Esophagus squamous epithelium (tissue), 5 donors: Measurements from ENCODE around the gene FCRL6. TPM values are rescaled to one million over a fixed set of nuclear protein-coding genes. Genes with fewer than 3 reads are reported as not detected.

ENCODE experiments used
- DNase-seq: peaks from one replicate; lab custom pipeline; 2025; lab: John Stamatoyannopoulos, UW
- H3K27ac ChIP-seq, 4 donors: fragments of 200-600 bp; sonication (generic); one replicate each; pipeline ENCODE4 v1.5.1; 2016 to 2019; ENCODE audit warnings: mild to moderate bottlenecking in 1 of 4
- H3K27me3 ChIP-seq, 4 donors: fragments of 200-600 bp; sonication (generic); 1 replicate in 3 of 4; 2 replicates in 1 of 4; pipeline versions ENCODE4 v1.5.1 to v1.6.0; 2017 to 2021; ENCODE audit warnings: antibody characterized with exemption in 1 of 4
- H3K36me3 ChIP-seq, 3 donors: fragments of 200-600 bp; sonication (generic); one replicate each; pipeline ENCODE4 v1.5.1; 2016 to 2019
- H3K4me1 ChIP-seq, 3 donors: fragments of 200-600 bp; sonication (generic); one replicate each; pipeline ENCODE4 v1.5.1; 2017 to 2019
- H3K4me3 ChIP-seq, 4 donors: fragments of 200-600 bp; sonication (generic); 1 replicate in 3 of 4; 2 replicates in 1 of 4; pipeline ENCODE4 v1.5.1; 2016 to 2019; ENCODE audit warnings: mild to moderate bottlenecking in 2 of 4, moderate library complexity in 1 of 4
- H3K9me3 ChIP-seq, 3 donors: fragments of 200-600 bp; sonication (generic); one replicate each; pipeline ENCODE4 v1.5.1; 2016 to 2019
- POLR2A ChIP-seq, 4 donors: fragments of 450-650 bp; IDR thresholded peaks; one replicate each; pipeline ENCODE4 v1.6.1; 2017; ENCODE audit warnings: antibody characterized with exemption in 4 of 4, mild to moderate bottlenecking in 4 of 4, moderate library complexity in 3 of 4
- WGBS, 2 donors: methylation state at CpG; one replicate each; pipeline ENCODE4 v1.1.5; 2018; 5-methylcytosine and 5-hydroxymethylcytosine counted together
- intact Hi-C: fragments of 100-400 bp; cut with DNase I; formaldehyde crosslinking; loops from one replicate; pipeline ENCODE4 v1.15.0; 2022
- total RNA-seq, 4 donors: library from RNA; depleted of rRNA; stranded (reverse); fragments of >200 nt; gene quantifications; one replicate each; pipeline ENCODE4 v1.1.0, GENCODE V29; 2016
- TF ChIP-seq, protein P1 (sequence below), 6 experiments: fragments of 450-650 bp in 4 of 6; fragments of 200-600 bp in 2 of 6; sonication (generic) in 2 of 6; IDR thresholded peaks; one replicate each; pipeline ENCODE4 v1.5.1; 2016 to 2019; ENCODE audit warnings: antibody characterized with exemption in 6 of 6, mild to moderate bottlenecking in 4 of 6, moderate library complexity in 4 of 6
- donor health status: DM: yes; HTN: yes; CAD: no.

FCRL6 gene
- total RNA-seq, 4 donors from 2014 or later: 0.76 TPM; not detected in 3

GRCh38 chr1:159838715-159839114 is 36.6 kb downstream of the FCRL6 start:
- 89 to 90% methylated on average over 1 of the region's 1 CpG for WGBS, 2 donors
- no peaks in the 10 kb centered on the region for H3K9me3 ChIP-seq
- no peaks in the 10 kb centered on the region for H3K27me3 ChIP-seq
- peaks cover 0 to 11% (median 0%) of the 10 kb centered on the region in 3 donors for H3K4me1 ChIP-seq
- peaks cover 0 to 42% (median 0%) of the 10 kb centered on the region in 3 donors for H3K36me3 ChIP-seq
- H3K4me3 ChIP-seq: no peak overlapping the region
- no peak overlapping the region for H3K27ac ChIP-seq
- TF ChIP-seq, protein P1, sequence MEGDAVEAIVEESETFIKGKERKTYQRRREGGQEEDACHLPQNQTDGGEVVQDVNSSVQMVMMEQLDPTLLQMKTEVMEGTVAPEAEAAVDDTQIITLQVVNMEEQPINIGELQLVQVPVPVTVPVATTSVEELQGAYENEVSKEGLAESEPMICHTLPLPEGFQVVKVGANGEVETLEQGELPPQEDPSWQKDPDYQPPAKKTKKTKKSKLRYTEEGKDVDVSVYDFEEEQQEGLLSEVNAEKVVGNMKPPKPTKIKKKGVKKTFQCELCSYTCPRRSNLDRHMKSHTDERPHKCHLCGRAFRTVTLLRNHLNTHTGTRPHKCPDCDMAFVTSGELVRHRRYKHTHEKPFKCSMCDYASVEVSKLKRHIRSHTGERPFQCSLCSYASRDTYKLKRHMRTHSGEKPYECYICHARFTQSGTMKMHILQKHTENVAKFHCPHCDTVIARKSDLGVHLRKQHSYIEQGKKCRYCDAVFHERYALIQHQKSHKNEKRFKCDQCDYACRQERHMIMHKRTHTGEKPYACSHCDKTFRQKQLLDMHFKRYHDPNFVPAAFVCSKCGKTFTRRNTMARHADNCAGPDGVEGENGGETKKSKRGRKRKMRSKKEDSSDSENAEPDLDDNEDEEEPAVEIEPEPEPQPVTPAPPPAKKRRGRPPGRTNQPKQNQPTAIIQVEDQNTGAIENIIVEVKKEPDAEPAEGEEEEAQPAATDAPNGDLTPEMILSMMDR (IDR thresholded peaks at IDR 0.05): no peak
- no peak for TF ChIP-seq POLR2A (IDR thresholded peaks at IDR 0.05)
- DNase-seq: no peak
- intact Hi-C loops: no loop called here

DNA sequence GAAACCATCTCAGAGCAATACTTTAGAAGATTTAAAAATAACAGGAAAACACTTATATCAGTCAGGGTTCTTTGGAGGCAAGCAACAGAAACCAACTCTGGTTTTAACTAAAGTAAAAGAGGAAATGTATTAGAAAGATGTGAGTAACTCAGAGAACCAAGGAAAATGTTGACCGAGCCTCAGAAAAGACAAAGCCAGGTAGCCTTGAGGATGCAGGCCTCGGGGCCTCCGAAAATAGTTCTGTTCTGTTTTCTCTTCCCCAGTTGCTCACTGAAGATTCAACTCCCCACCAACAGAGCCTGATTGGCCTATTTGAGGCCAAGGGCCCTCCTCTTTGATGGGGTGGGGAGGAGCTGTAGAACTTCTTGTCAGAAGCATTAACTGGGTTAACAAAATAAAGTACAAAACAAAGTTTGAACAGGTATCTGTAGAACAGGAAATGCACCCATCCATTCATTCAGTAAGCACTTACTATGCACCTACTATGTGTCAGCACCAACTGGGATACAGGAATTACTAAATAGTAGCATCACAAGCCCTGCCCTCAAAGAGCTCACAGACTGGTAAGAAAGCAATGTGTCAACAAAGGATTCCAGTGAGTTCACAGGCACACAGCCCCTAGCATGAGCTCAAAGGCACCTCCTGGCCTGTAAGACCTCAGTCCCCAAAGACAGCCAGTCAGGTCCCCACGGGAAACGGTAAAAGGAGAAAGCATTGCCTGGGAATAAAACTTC is 37.1 kb downstream of the FCRL6 start:
- 90 to 93% methylated on average over 5 of the region's 5 CpGs for WGBS, 2 donors
- intact Hi-C loops: no loop called here
- DNase-seq: no peak
- H3K27ac ChIP-seq: no peak overlapping the region
- no peaks in the 10 kb centered on the region for H3K9me3 ChIP-seq
- no peak overlapping the region for H3K4me3 ChIP-seq
- H3K4me1 ChIP-seq: peaks cover 0 to 11% (median 0%) of the 10 kb centered on the region in 3 donors
- H3K27me3 ChIP-seq: no peaks in the 10 kb centered on the region
- TF ChIP-seq POLR2A (IDR thresholded peaks at IDR 0.05): no peak
- TF ChIP-seq, protein P1 (IDR thresholded peaks at IDR 0.05): no peak
- peaks cover 0 to 42% (median 0%) of the 10 kb centered on the region in 3 donors for H3K36me3 ChIP-seq

GRCh38 chr1:159841749-159842148 is 39.6 kb downstream of the FCRL6 start:
- Histone ChIP-seq H3K4me3 (no peak overlapping the region), H3K9me3 (no peaks in the 10 kb centered on the region), H3K27ac (no peak overlapping the region), H3K4me1 (peaks cover 0 to 24% (median 6%) of the 10 kb centered on the region in 3 donors), H3K27me3 (no peaks in the 10 kb centered on the region), H3K36me3 (peaks cover 0 to 31% (median 0%) of the 10 kb centered on the region in 3 donors)
- TF ChIP-seq, protein P1 (IDR thresholded peaks at IDR 0.05): no peak
- no peak for TF ChIP-seq POLR2A (IDR thresholded peaks at IDR 0.05)
- intact Hi-C loops: no loop called here
- 63 to 70% methylated on average over 2 of the region's 2 CpGs for WGBS, 2 donors
- DNase-seq: no peak

DNA sequence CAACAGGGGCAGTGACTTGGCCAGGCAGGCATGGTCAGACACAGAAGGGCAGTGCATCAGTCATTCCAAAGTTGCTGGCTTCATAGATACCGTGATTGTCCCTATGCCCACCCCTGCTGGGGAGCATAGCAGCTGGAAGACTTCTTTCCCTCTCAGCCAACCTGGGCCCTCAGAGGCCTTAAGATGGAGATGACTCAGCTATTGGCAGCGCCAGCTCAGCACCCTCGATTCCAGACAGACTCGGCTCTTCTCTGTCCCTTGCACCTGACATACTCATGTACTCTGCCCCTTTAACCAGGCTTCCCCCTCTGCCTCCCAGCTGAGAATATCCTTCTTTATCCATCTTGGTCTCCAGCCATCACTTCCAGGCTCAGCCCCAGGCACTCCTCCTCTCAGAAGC is 41.3 kb downstream of the FCRL6 start:
- intact Hi-C loops: no loop called here
- peaks cover 0 to 40% (median 11%) of the 10 kb centered on the region in 3 donors for H3K4me1 ChIP-seq
- TF ChIP-seq POLR2A (IDR thresholded peaks at IDR 0.05): no peak
- TF ChIP-seq, protein P1 (IDR thresholded peaks at IDR 0.05): no peak
- no peak overlapping the region for H3K4me3 ChIP-seq
- no peaks in the 10 kb centered on the region for H3K9me3 ChIP-seq
- H3K27ac ChIP-seq: no peak overlapping the region
- H3K27me3 ChIP-seq: no peaks in the 10 kb centered on the region
- WGBS, 2 donors: 16 to 64% methylated on average over 3 of the region's 4 CpGs
- no peak for DNase-seq
- H3K36me3 ChIP-seq: peaks cover 0 to 14% (median 0%) of the 10 kb centered on the region in 3 donors
